ENCODE results near the gene BBOX1. TPM values are rescaled to one million over a fixed set of nuclear protein-coding genes. Genes with fewer than 3 reads are reported as not detected.

BBOX1 gene
- polyA plus RNA-seq, 1 donor from 2014 or later = not detected

- Histone ChIP-seq H3K9me2 (ENCODE audit: insufficient read depth, low read length) (no peaks in the 10 kb centered on the region), H3F3A (ENCODE audit: insufficient read depth, low read length, poor library complexity, severe bottlenecking) (no peaks in the 10 kb centered on the region), H4K20me1 (ENCODE audit: insufficient read depth) (no peaks in the 10 kb centered on the region), H3K4me2 (ENCODE audit: low read length) (no peak overlapping the region), H2AFZ (ENCODE audit: low read depth, low read length) (no peak overlapping the region), H3K79me2 (replicated peaks; ENCODE audit: insufficient read depth, low read length) (no peaks in the 10 kb centered on the region), H3K4me3 (ENCODE audit: low read length) (no peak overlapping the region), H3K27ac (ENCODE audit: low read length) (no peak overlapping the region), H3K27me3 (ENCODE audit: insufficient read depth, low read depth, low read length) (no peaks in the 10 kb centered on the region), H3K9ac (ENCODE audit: low read length) (no peak overlapping the region), H3K9me3 (ENCODE audit: low read length) (no peaks in the 10 kb centered on the region), H3K36me3 (ENCODE audit: insufficient read depth, low read length) (no peaks in the 10 kb centered on the region)
- TF ChIP-seq EP300 (conservative IDR thresholded peaks at IDR 0.05; ENCODE audit: poor library complexity, severe bottlenecking) (no peak), SMC3 (conservative IDR thresholded peaks at IDR 0.05; ENCODE audit: poor library complexity) (no peak), EZH2 (IDR thresholded peaks at IDR 0.05; ENCODE audit: borderline replicate concordance, insufficient read depth, low read length, poor library complexity, severe bottlenecking) (no peak)
These were observed 18.8 kb downstream of the BBOX1 start for GRCh38 chr11:27059431-27059830.

GRCh38 chr11:27060816-27061460, 20.3 kb downstream of the BBOX1 start:
- Histone ChIP-seq H3K27me3 (ENCODE audit: insufficient read depth, low read depth, low read length) (no peaks in the 10 kb centered on the region), H3K9me2 (ENCODE audit: insufficient read depth, low read length) (no peaks in the 10 kb centered on the region), H3K9me3 (ENCODE audit: low read length) (no peaks in the 10 kb centered on the region), H4K20me1 (ENCODE audit: insufficient read depth) (no peaks in the 10 kb centered on the region), H3K79me2 (replicated peaks; ENCODE audit: insufficient read depth, low read length) (no peaks in the 10 kb centered on the region), H3K4me3 (ENCODE audit: low read length) (no peak overlapping the region), H3F3A (ENCODE audit: insufficient read depth, low read length, poor library complexity, severe bottlenecking) (no peaks in the 10 kb centered on the region), H3K4me2 (ENCODE audit: low read length) (no peak overlapping the region), H3K9ac (ENCODE audit: low read length) (no peak overlapping the region), H3K36me3 (ENCODE audit: insufficient read depth, low read length) (no peaks in the 10 kb centered on the region), H3K27ac (ENCODE audit: low read length) (no peak overlapping the region), H2AFZ (ENCODE audit: low read depth, low read length) (no peak overlapping the region)
- TF ChIP-seq TAF1 (IDR thresholded peaks at IDR 0.05; ENCODE audit: low read depth) (no peak), RAD21 (conservative IDR thresholded peaks at IDR 0.05) (no peak), POLR2AphosphoS5 (IDR thresholded peaks at IDR 0.05) (no peak)
- TF ChIP-seq, protein P1, sequence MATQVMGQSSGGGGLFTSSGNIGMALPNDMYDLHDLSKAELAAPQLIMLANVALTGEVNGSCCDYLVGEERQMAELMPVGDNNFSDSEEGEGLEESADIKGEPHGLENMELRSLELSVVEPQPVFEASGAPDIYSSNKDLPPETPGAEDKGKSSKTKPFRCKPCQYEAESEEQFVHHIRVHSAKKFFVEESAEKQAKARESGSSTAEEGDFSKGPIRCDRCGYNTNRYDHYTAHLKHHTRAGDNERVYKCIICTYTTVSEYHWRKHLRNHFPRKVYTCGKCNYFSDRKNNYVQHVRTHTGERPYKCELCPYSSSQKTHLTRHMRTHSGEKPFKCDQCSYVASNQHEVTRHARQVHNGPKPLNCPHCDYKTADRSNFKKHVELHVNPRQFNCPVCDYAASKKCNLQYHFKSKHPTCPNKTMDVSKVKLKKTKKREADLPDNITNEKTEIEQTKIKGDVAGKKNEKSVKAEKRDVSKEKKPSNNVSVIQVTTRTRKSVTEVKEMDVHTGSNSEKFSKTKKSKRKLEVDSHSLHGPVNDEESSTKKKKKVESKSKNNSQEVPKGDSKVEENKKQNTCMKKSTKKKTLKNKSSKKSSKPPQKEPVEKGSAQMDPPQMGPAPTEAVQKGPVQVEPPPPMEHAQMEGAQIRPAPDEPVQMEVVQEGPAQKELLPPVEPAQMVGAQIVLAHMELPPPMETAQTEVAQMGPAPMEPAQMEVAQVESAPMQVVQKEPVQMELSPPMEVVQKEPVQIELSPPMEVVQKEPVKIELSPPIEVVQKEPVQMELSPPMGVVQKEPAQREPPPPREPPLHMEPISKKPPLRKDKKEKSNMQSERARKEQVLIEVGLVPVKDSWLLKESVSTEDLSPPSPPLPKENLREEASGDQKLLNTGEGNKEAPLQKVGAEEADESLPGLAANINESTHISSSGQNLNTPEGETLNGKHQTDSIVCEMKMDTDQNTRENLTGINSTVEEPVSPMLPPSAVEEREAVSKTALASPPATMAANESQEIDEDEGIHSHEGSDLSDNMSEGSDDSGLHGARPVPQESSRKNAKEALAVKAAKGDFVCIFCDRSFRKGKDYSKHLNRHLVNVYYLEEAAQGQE (IDR thresholded peaks at IDR 0.05; ENCODE audit: borderline replicate concordance) = no peak
- TF ChIP-seq, protein P2, sequence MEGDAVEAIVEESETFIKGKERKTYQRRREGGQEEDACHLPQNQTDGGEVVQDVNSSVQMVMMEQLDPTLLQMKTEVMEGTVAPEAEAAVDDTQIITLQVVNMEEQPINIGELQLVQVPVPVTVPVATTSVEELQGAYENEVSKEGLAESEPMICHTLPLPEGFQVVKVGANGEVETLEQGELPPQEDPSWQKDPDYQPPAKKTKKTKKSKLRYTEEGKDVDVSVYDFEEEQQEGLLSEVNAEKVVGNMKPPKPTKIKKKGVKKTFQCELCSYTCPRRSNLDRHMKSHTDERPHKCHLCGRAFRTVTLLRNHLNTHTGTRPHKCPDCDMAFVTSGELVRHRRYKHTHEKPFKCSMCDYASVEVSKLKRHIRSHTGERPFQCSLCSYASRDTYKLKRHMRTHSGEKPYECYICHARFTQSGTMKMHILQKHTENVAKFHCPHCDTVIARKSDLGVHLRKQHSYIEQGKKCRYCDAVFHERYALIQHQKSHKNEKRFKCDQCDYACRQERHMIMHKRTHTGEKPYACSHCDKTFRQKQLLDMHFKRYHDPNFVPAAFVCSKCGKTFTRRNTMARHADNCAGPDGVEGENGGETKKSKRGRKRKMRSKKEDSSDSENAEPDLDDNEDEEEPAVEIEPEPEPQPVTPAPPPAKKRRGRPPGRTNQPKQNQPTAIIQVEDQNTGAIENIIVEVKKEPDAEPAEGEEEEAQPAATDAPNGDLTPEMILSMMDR (IDR thresholded peaks at IDR 0.05; ENCODE audit: poor library complexity, severe bottlenecking) = no peak

DNA sequence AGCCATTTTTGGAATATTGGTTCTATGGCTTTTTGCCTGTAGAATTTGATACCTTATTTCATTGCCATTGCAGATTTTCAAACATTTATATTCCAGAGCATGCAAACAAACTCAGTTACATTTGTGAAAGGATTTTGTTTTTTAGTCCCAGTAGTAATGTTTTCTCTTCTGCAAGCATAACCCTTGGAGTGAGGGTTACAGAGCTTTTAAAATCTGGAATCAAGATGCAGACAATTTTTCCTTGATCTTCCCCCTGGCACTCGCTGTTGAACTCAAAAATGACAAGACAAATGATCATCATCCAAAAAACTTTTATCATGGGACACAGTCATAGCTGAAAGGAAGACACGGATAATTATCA, 20.8 kb downstream of the BBOX1 start:
- H2AFZ ChIP-seq (ENCODE audit: low read depth, low read length) = no peak overlapping the region
- no peaks in the 10 kb centered on the region for H3F3A ChIP-seq (ENCODE audit: insufficient read depth, low read length, poor library complexity, severe bottlenecking)
- H3K27me3 ChIP-seq (ENCODE audit: insufficient read depth, low read depth, low read length) = no peaks in the 10 kb centered on the region
- H3K9me2 ChIP-seq (ENCODE audit: insufficient read depth, low read length) = no peaks in the 10 kb centered on the region
- H3K9ac ChIP-seq (ENCODE audit: low read length) = no peak overlapping the region
- H3K79me2 ChIP-seq (replicated peaks; ENCODE audit: insufficient read depth, low read length) = no peaks in the 10 kb centered on the region
- no peaks in the 10 kb centered on the region for H4K20me1 ChIP-seq (ENCODE audit: insufficient read depth)
- no peak overlapping the region for H3K4me3 ChIP-seq (ENCODE audit: low read length)
- no peaks in the 10 kb centered on the region for H3K36me3 ChIP-seq (ENCODE audit: insufficient read depth, low read length)
- no peak overlapping the region for H3K27ac ChIP-seq (ENCODE audit: low read length)
- no peak for TF ChIP-seq EZH2 (IDR thresholded peaks at IDR 0.05; ENCODE audit: borderline replicate concordance, insufficient read depth, low read length, poor library complexity, severe bottlenecking)
- no peak for TF ChIP-seq RAD21 (conservative IDR thresholded peaks at IDR 0.05)
- no peak for TF ChIP-seq TAF1 (IDR thresholded peaks at IDR 0.05; ENCODE audit: low read depth)
- TF ChIP-seq, protein P2 (IDR thresholded peaks at IDR 0.05; ENCODE audit: poor library complexity, severe bottlenecking) = no peak
- TF ChIP-seq POLR2AphosphoS5 (IDR thresholded peaks at IDR 0.05) = no peak
- TF ChIP-seq MXI1 (conservative IDR thresholded peaks at IDR 0.05; ENCODE audit: poor library complexity, severe bottlenecking) = no peak
- no peak for TF ChIP-seq EP300 (conservative IDR thresholded peaks at IDR 0.05; ENCODE audit: poor library complexity, severe bottlenecking)
- TF ChIP-seq, protein P1 (IDR thresholded peaks at IDR 0.05; ENCODE audit: borderline replicate concordance) = no peak
- TF ChIP-seq SMC3 (conservative IDR thresholded peaks at IDR 0.05; ENCODE audit: poor library complexity) = no peak
- H3K9me3 ChIP-seq (ENCODE audit: low read length) = no peaks in the 10 kb centered on the region
- H3K4me2 ChIP-seq (ENCODE audit: low read length) = no peak overlapping the region

Measured in neural cell (in vitro differentiated cells).